Fibroblast of skin of back (primary cell): ENCODE measurements around the gene EFL1.

Source experiments
- DNase-seq: peaks from one replicate; pipeline ENCODE4 v3.0.0-alpha.2; 2013

Gene EFL1

GRCh38 chr15:82114660-82115059 lies 147.9 kb downstream of the EFL1 start:
- DNase-seq: no peak

GRCh38 chr15:82113106-82113715 lies 149.3 kb downstream of the EFL1 start:
- DNase-seq: peak; percentile 80

- peak; percentile 96 for DNase-seq
Observed at GRCh38 chr15:82111918-82112317, 150.6 kb downstream of the EFL1 start.

- DNase-seq: no peak
Observed at GRCh38 chr15:82110144-82110543, 152.4 kb downstream of the EFL1 start.

GRCh38 chr15:82108489-82109078 lies 153.9 kb downstream of the EFL1 start:
- DNase-seq: peak; percentile 50

- DNase-seq: peak; percentile 35
Observed at GRCh38 chr15:82106679-82107078, 155.9 kb downstream of the EFL1 start.

- DNase-seq: peak; percentile 96
Observed at GRCh38 chr15:82105451-82106215, 156.9 kb downstream of the EFL1 start.

GRCh38 chr15:82103468-82103867 lies 159.1 kb downstream of the EFL1 start:
- DNase-seq: no peak

- DNase-seq: peak; percentile 54
Observed at GRCh38 chr15:82100111-82100929, 162.2 kb downstream of the EFL1 start.

- DNase-seq: no peak
Observed at GRCh38 chr15:82098674-82099073, 163.9 kb downstream of the EFL1 start.

GRCh38 chr15:82095803-82096202 lies 166.7 kb downstream of the EFL1 start:
- no peak for DNase-seq

GRCh38 chr15:82093774-82094211 lies 168.7 kb downstream of the EFL1 start:
- DNase-seq: peak; percentile 97

- DNase-seq: no peak
Observed at GRCh38 chr15:82093325-82093724, 169.2 kb downstream of the EFL1 start.

- DNase-seq: no peak
Observed at GRCh38 chr15:82091636-82092140, 170.8 kb downstream of the EFL1 start.

- DNase-seq: no peak
Observed at GRCh38 chr15:82086243-82086995, 176.1 kb downstream of the EFL1 start.

- DNase-seq: peak; percentile 97
Observed at GRCh38 chr15:82081914-82082762, 180.4 kb downstream of the EFL1 start.

- no peak for DNase-seq
Observed at GRCh38 chr15:82080774-82081173, 181.8 kb downstream of the EFL1 start.
